Measurements from ENCODE around the gene SGPL1.

Gene SGPL1

GRCh38 chr10:70779088-70779487 is 36.7 kb upstream of the SGPL1 start:
- TF ChIP-seq, protein P1, sequence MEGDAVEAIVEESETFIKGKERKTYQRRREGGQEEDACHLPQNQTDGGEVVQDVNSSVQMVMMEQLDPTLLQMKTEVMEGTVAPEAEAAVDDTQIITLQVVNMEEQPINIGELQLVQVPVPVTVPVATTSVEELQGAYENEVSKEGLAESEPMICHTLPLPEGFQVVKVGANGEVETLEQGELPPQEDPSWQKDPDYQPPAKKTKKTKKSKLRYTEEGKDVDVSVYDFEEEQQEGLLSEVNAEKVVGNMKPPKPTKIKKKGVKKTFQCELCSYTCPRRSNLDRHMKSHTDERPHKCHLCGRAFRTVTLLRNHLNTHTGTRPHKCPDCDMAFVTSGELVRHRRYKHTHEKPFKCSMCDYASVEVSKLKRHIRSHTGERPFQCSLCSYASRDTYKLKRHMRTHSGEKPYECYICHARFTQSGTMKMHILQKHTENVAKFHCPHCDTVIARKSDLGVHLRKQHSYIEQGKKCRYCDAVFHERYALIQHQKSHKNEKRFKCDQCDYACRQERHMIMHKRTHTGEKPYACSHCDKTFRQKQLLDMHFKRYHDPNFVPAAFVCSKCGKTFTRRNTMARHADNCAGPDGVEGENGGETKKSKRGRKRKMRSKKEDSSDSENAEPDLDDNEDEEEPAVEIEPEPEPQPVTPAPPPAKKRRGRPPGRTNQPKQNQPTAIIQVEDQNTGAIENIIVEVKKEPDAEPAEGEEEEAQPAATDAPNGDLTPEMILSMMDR (IDR thresholded peaks at IDR 0.05; ENCODE audit: low read depth, low read length): no peak
- H3K4me3 ChIP-seq (ENCODE audit: low read depth, low read length): no peak overlapping the region

DNA sequence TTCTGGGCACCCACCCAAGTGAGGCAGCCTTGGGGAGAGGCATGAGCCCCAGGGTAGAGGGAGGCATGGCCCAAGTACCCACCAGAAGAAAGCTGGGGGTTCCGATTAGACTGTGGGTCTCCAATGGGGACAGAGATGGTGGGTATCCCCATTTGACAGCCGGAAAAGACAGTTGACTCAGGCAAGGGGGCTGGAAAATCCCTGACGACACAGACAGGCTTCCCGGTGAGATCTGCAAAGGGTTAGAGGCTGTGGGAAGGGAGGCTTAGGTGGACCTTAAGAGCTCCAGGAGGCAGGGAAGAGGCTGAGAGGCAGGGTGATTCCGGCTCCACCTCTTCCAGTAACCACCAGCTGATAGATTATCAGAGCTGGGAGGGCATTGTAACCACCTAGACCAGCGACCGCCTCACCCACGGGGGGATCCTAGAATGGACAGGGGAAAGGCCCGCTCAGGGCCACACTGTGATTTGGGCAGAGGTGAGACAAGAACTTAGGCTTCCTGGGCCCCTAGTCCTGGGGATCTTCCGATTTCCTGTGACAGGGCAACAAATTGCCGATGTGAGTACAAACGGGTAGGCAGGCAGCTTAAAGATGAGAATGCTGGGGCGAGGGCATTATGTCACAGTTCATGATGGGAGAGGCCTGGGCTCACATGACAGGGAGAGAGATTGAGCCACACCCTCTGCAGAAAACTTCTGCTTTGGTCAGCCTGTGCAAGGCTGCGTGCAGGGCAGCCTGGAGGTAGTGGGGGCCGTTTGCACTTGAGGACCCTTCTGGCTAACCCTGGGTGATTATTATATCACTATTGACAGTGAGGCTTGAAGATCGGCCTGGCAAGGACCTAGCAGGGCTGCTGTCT is 36.0 kb upstream of the SGPL1 start:
- TF ChIP-seq, protein P1 (IDR thresholded peaks at IDR 0.05; ENCODE audit: low read depth, low read length): no peak
- no peak overlapping the region for H3K4me3 ChIP-seq (ENCODE audit: low read depth, low read length)

DNA sequence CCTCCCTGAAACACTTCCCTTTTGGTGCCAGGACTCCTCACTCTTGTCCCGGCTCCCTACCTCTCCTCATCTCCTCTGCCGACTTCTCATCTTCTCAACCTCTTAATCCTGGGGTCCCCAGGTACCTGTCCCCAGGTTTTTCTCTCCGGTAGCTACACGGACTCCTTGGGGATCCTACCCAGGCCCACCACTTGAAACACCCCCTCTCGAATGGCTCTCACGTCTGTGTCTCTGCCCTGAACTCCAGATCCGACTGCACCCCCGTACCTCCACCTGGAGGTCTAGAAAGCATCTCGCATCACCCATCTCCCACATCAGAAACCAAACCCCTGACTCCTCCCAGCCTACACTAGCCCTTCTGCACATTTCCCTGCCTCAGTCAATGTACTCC is 35.4 kb upstream of the SGPL1 start:
- TF ChIP-seq, protein P1 (IDR thresholded peaks at IDR 0.05; ENCODE audit: low read depth, low read length): no peak

DNA sequence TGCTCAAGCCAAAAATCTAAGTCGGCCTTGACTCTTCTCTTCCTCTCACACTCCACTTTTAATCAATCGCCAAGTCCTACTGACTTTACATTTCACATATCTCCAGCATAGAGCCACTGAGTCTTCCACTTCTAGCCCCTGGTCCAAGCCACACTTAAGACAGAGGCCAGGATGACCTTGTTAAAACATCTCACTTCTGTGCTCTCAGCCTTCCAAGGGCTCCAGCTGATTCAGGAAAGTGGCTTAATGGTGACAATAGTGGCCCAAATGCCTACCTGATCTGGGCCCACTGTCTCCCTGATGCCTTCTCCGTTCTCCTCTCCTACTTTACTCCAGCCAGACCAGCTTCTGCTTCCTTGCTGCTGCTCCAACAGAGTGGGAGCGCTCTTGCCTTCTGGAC is 35.0 kb upstream of the SGPL1 start:
- TF ChIP-seq, protein P1 (IDR thresholded peaks at IDR 0.05; ENCODE audit: low read depth, low read length): no peak
- no peak overlapping the region for H3K4me3 ChIP-seq (ENCODE audit: low read depth, low read length)

More for the DNA sequence above, 35.4 kb upstream of the SGPL1 start:
- H3K4me3 ChIP-seq (ENCODE audit: low read depth, low read length): no peak overlapping the region

DNA sequence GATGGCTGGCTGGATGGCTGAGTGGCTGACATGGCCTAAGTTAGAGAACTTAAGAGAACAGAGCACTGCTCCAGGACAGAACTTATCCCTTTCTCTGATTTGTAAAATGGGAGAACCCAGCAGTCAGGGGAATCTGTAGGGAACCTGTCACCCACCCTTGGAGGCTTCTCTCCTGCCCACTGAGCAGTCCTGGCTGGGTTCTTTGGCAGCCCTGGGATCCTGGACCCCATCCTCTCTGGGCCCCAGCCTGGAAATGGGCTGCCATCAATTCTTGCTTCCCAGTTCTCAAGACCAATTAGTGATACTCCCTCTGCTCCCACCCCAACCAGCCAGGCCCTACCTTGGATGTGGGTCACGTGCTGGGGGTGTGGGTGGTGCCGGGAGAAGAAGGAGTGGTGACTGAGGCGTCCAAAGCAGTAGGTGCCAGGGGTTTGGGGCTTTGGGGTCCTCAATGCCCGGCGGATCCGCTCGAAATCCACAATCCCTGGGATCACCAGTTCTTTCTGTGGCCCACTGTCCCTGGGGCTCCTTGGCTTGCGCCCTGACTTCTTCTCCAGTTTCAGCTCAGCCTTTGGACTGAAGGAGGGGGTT is 34.2 kb upstream of the SGPL1 start:
- no peak overlapping the region for H3K4me3 ChIP-seq (ENCODE audit: low read depth, low read length)
- TF ChIP-seq, protein P1 (IDR thresholded peaks at IDR 0.05; ENCODE audit: low read depth, low read length): no peak

DNA sequence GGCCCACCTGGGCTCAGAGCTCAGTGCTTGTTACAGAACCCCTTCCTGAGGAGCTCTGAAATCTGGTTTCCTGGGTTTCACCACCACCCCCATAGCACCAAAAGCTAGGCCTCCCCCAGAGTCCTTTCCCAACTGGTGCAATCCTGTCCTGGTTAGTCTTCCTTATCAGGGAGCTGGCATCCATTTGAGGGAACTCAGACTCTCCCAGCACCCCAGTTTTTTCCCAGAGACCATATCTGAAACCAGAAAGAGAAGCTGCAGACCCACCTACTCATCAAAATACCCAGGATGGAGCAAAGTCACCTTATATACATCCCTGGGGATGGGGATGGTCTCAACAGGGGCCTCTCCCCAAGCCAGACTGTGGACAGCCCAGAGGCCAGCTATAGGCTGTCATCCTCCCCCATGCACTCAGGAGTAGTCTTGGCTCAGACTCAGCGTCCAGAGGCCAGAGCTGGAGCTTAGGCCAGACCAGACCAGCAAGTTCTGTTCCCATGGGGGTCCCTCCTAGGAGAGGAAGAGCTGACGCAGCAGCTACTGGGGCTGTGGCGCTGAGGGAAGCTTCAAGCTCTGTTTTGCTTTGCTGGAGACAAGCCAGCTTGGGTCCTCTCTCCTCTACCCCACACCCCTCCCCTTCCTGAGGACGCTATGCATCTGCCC is 33.5 kb upstream of the SGPL1 start:
- no peak overlapping the region for H3K4me3 ChIP-seq (ENCODE audit: low read depth, low read length)
- TF ChIP-seq, protein P1 (IDR thresholded peaks at IDR 0.05; ENCODE audit: low read depth, low read length): no peak

All from WI38 (cell line).